HEK293 (cell line): ENCODE results near the gene ABCB9.

Experiments
- CTCF ChIA-PET: fragments of 350-600 bp; formaldehyde crosslinking; extraction: SDS; loops from one replicate; lab custom pipeline; 2021; ENCODE audit warnings: antibody characterized with exemption; lab: Yijun Ruan, JAX
- POLR2A ChIA-PET: fragments of 300-600 bp; formaldehyde crosslinking; extraction: SDS; loops from one replicate; lab custom pipeline; 2020; ENCODE audit warnings: antibody characterized with exemption, inconsistent platforms; lab: Yijun Ruan, JAX
- H3K27ac ChIP-seq: fragments of 200-500 bp; sonication (Bioruptor generic); 2 replicates; pipeline ENCODE4 v1.5.1; 2014; ENCODE audit warnings: low read depth, low read length, control low read depth, inconsistent platforms; ENCODE audit errors: extremely low read depth
- H3K36me3 ChIP-seq, 2 experiments: fragments of 200-500 bp in 1 of 2; sonication (Bioruptor generic) in 1 of 2; 1 replicate in 1 of 2; 2 replicates in 1 of 2; pipeline ENCODE4 v1.5.1; 2014 to 2017; ENCODE audit warnings: inconsistent platforms in 2 of 2, low read length in 2 of 2; ENCODE audit not compliant: control insufficient read depth in 2 of 2, insufficient read depth in 1 of 2
- H3K4me1 ChIP-seq: fragments of 200-500 bp; sonication (Bioruptor generic); 2 replicates; pipeline ENCODE4 v1.5.1; 2014; ENCODE audit warnings: mild to moderate bottlenecking, low read length, inconsistent platforms; ENCODE audit not compliant: control insufficient read depth, insufficient read depth
- H3K4me3 ChIP-seq: 2 replicates; pipeline ENCODE4 v1.5.1; 2011; ENCODE audit warnings: low read depth, mild to moderate bottlenecking, control low read depth, low read length, moderate library complexity
- H3K9me3 ChIP-seq: fragments of 200-500 bp; sonication (Bioruptor generic); 2 replicates; pipeline ENCODE4 v1.5.1; 2014; ENCODE audit warnings: low read depth, low read length, inconsistent platforms; ENCODE audit not compliant: control insufficient read depth, insufficient read depth
- EGR2 ChIP-seq: fragments of 450-650 bp; formaldehyde crosslinking; IDR thresholded peaks from 2 replicates; pipeline ENCODE4 v1.5.1; 2016; ENCODE audit warnings: low read depth, missing biosample characterization, missing genetic modification characterization
- HOXD13 ChIP-seq: sonication (generic); formaldehyde crosslinking; IDR thresholded peaks from 2 replicates; pipeline ENCODE4 v1.8.0; 2022; ENCODE audit warnings: missing genetic modification reagents, borderline replicate concordance
- KLF1 ChIP-seq: fragments of 450-650 bp; formaldehyde crosslinking; IDR thresholded peaks from 2 replicates; pipeline ENCODE4 v1.5.1; 2016; ENCODE audit warnings: missing biosample characterization, missing genetic modification characterization
- SETDB1 ChIP-seq: IDR thresholded peaks from one replicate; pipeline ENCODE4 v1.6.1; 2017; ENCODE audit warnings: mild to moderate bottlenecking, low read length, moderate library complexity, mixed read lengths; ENCODE audit not compliant: insufficient read length
- SP2 ChIP-seq: fragments of 450-650 bp; formaldehyde crosslinking; IDR thresholded peaks from 2 replicates; pipeline ENCODE4 v1.5.1; 2016; ENCODE audit warnings: missing biosample characterization, missing genetic modification characterization
- ZBTB7A ChIP-seq: fragments of 450-650 bp; formaldehyde crosslinking; IDR thresholded peaks from 2 replicates; pipeline ENCODE4 v1.5.1; 2016; ENCODE audit warnings: low read depth, missing biosample characterization, missing genetic modification characterization
- ZFHX2 ChIP-seq: fragments of 450-650 bp; formaldehyde crosslinking; conservative IDR thresholded peaks from 2 replicates; pipeline ENCODE4 v1.5.1; 2016; ENCODE audit warnings: missing biosample characterization, missing genetic modification characterization
- ZFP37 ChIP-seq: fragments of 450-650 bp; formaldehyde crosslinking; IDR thresholded peaks from 2 replicates; pipeline ENCODE4 v1.5.1; 2016; ENCODE audit warnings: missing biosample characterization, missing genetic modification characterization
- ZNF112 ChIP-seq: fragments of 450-650 bp; formaldehyde crosslinking; IDR thresholded peaks from 2 replicates; pipeline ENCODE4 v1.5.0; 2017; ENCODE audit warnings: missing biosample characterization, missing genetic modification characterization
- ZNF174 ChIP-seq: fragments of 450-650 bp; formaldehyde crosslinking; IDR thresholded peaks from 2 replicates; pipeline ENCODE4 v1.5.0; 2017; ENCODE audit warnings: missing biosample characterization, mild to moderate bottlenecking, missing genetic modification characterization
- ZNF248 ChIP-seq: fragments of 450-650 bp; formaldehyde crosslinking; IDR thresholded peaks from 2 replicates; pipeline ENCODE4 v1.5.1; 2017; ENCODE audit warnings: missing biosample characterization, missing genetic modification characterization
- ZNF341 ChIP-seq: fragments of 450-650 bp; formaldehyde crosslinking; IDR thresholded peaks from 2 replicates; pipeline ENCODE4; 2016; ENCODE audit warnings: low read depth, missing biosample characterization, missing genetic modification characterization
- ZNF350 ChIP-seq: fragments of 450-650 bp; formaldehyde crosslinking; IDR thresholded peaks from 2 replicates; pipeline ENCODE4 v1.5.0; 2017; ENCODE audit warnings: missing biosample characterization, mild to moderate bottlenecking, missing genetic modification characterization
- ZNF530 ChIP-seq: fragments of 450-650 bp; formaldehyde crosslinking; IDR thresholded peaks from 2 replicates; pipeline ENCODE4 v1.5.1; 2016; ENCODE audit warnings: low read depth, missing biosample characterization, missing genetic modification characterization
- ZNF548 ChIP-seq: fragments of 450-650 bp; formaldehyde crosslinking; IDR thresholded peaks from 2 replicates; pipeline ENCODE4 v1.5.1; 2016; ENCODE audit warnings: missing biosample characterization, missing genetic modification characterization
- ZNF585B ChIP-seq: fragments of 450-650 bp; formaldehyde crosslinking; IDR thresholded peaks from 2 replicates; pipeline ENCODE4 v1.5.1; 2016; ENCODE audit warnings: missing biosample characterization, missing genetic modification characterization
- ZNF596 ChIP-seq: fragments of 450-650 bp; IDR thresholded peaks from 2 replicates; pipeline ENCODE4 v1.5.0; 2018; ENCODE audit warnings: missing biosample characterization, mild to moderate bottlenecking, missing genetic modification characterization, moderate library complexity
- ZNF658 ChIP-seq: fragments of 450-650 bp; formaldehyde crosslinking; IDR thresholded peaks from 2 replicates; pipeline ENCODE4; 2016; ENCODE audit warnings: missing biosample characterization, missing genetic modification characterization
- ZNF701 ChIP-seq: fragments of 450-650 bp; formaldehyde crosslinking; IDR thresholded peaks from 2 replicates; pipeline ENCODE4 v1.5.1; 2016; ENCODE audit warnings: missing biosample characterization, missing genetic modification characterization
- ZNF785 ChIP-seq: fragments of 450-650 bp; formaldehyde crosslinking; IDR thresholded peaks from 2 replicates; pipeline ENCODE4 v1.5.1; 2016; ENCODE audit warnings: missing biosample characterization, missing genetic modification characterization
- ZNF830 ChIP-seq: fragments of 450-650 bp; IDR thresholded peaks from 2 replicates; pipeline ENCODE4 v1.5.0; 2018; ENCODE audit warnings: missing biosample characterization, missing genetic modification characterization, low read depth, mild to moderate bottlenecking, moderate library complexity
- ZSCAN23 ChIP-seq: fragments of 450-650 bp; formaldehyde crosslinking; IDR thresholded peaks from 2 replicates; pipeline ENCODE4 v1.5.1; 2016; ENCODE audit warnings: missing biosample characterization, missing genetic modification characterization
- TF ChIP-seq, protein P1 (sequence below): fragments of 450-650 bp; formaldehyde crosslinking; IDR thresholded peaks from 2 replicates; pipeline ENCODE4 v1.5.1; 2016; ENCODE audit warnings: missing biosample characterization, missing genetic modification characterization
- TF ChIP-seq, protein P2 (sequence below): fragments of 450-650 bp; formaldehyde crosslinking; IDR thresholded peaks from 2 replicates; pipeline ENCODE4 v1.5.1; 2016; ENCODE audit warnings: missing biosample characterization, missing genetic modification characterization, low read depth
- TF ChIP-seq, protein P3 (sequence below): fragments of 450-650 bp; formaldehyde crosslinking; conservative IDR thresholded peaks from 2 replicates; pipeline ENCODE4 v1.5.1; 2016; ENCODE audit warnings: low read depth, missing biosample characterization, missing genetic modification characterization

ABCB9 gene

DNA sequence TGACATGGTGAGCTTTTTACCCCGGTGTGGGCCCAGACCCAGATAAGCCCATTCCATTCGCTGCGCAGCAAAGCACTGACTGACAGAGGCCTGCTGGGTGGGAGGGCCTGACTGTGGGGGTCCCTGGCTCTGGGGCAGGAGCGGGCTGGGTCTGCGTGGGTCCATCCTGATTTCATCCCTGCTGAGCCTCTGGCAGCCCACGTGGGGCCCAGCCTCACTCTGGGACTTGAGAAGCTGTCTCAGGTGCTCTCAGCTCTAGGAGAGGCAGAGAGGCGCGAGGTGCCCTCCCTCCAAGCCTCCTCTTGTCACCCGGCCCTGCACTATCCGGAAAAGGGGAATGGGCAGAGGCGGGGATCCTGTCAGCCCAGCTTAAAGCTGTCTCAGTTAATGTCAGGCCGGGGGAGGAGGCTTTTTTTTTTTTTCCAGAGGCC, 927 bp downstream of the ABCB9 start (continued):
- TF ChIP-seq ZNF701 (no peak), ZNF658 (tag by site-specific recombination) (no peak)
- TF ChIP-seq, all 188 proteins: peak for 4

DNA sequence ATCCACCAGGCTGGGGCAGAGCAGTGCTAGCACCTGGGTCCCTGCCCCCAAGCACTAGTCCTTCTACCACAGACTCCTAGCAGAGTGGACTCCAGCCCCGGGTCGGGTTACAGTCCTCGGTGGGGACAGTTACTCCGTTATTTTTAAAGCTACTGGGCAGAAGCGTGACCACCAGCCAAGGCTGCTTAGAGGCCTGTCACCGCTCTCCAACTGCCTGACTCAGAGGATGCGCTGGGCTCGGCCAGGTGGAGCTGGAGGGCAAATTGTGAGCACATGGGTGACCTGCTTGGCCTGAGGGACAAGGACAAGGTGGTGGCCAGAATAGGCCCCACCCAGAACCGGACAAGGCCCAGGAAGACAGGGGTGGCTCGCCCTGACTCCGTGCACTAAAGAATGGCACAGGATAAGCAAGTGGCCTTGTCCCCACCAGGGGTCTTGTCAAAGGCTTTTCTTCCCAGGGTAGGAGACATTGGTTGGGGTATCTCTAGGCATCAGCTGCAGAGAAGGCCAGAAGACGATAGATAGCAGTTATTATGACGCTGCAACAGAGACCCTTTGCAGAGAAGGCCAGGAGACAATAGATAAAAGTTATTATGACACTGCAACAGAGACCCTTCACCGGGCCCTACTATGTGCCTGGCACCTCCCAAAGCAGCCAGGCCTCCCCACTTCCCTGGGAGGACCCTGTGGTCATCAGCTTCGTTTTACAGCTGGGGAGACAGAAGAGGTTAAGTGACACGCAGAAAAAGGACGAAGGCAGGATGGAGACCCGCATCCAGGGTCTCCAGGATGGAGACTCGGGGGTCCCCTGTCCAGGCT, 1.6 kb downstream of the ABCB9 start:
- TF ChIP-seq ZNF112 (no peak), ZNF585B (tag by site-specific recombination) (no peak), HOXD13 (no peak), ZBTB7A (tag by site-specific recombination) (no peak), ZNF174 (no peak), ZSCAN23 (tag by site-specific recombination) (no peak), ZNF530 (tag by site-specific recombination) (no peak), ZNF548 (tag by site-specific recombination) (no peak), ZNF248 (tag by site-specific recombination) (no peak), ZNF341 (no peak), SP2 (tag by site-specific recombination) (no peak), ZFP37 (tag by site-specific recombination) (no peak), SETDB1 (no peak), ZNF785 (tag by site-specific recombination) (no peak), ZNF596 (tag by site-specific recombination) (no peak), ZNF830 (no peak)
- TF ChIP-seq, protein P1, sequence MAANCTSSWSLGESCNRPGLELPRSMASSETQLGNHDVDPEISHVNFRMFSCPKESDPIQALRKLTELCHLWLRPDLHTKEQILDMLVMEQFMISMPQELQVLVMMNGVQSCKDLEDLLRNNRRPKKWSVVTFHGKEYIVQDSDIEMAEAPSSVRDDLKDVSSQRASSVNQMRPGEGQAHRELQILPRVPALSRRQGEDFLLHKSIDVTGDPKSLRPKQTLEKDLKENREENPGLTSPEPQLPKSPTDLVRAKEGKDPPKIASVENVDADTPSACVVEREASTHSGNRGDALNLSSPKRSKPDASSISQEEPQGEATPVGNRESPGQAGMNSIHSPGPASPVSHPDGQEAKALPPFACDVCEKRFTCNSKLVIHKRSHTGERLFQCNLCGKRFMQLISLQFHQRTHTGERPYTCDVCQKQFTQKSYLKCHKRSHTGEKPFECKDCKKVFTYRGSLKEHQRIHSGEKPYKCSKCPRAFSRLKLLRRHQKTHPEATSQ: no peak
- TF ChIP-seq, protein P2, sequence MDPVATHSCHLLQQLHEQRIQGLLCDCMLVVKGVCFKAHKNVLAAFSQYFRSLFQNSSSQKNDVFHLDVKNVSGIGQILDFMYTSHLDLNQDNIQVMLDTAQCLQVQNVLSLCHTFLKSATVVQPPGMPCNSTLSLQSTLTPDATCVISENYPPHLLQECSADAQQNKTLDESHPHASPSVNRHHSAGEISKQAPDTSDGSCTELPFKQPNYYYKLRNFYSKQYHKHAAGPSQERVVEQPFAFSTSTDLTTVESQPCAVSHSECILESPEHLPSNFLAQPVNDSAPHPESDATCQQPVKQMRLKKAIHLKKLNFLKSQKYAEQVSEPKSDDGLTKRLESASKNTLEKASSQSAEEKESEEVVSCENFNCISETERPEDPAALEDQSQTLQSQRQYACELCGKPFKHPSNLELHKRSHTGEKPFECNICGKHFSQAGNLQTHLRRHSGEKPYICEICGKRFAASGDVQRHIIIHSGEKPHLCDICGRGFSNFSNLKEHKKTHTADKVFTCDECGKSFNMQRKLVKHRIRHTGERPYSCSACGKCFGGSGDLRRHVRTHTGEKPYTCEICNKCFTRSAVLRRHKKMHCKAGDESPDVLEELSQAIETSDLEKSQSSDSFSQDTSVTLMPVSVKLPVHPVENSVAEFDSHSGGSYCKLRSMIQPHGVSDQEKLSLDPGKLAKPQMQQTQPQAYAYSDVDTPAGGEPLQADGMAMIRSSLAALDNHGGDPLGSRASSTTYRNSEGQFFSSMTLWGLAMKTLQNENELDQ (tag by site-specific recombination): no peak
- Histone ChIP-seq H3K9me3 (no peaks in the 10 kb centered on the region), H3K4me1 (peaks cover 12% of the 10 kb centered on the region), H3K4me3 (no peak overlapping the region), H3K27ac (no peak overlapping the region), H3K36me3 (peaks cover 0 to 7% of the 10 kb centered on the region in 2 experiments; a peak in 2 of 3 replicates)
- ChIA-PET CTCF (interaction anchor here (0.6 to 1.5 kb wide), 5 partner anchors 10 to 1332 kb away, joined by 3 to 6 read pairs (median 3); no protein-coding TSS in a partner anchor), POLR2A (interaction anchor here (0.7 to 2.6 kb wide), 3 partner anchors 9 to 514 kb away, joined by 3 to 36 read pairs (median 3); partner anchors contain the start of gene OGFOD2)

DNA sequence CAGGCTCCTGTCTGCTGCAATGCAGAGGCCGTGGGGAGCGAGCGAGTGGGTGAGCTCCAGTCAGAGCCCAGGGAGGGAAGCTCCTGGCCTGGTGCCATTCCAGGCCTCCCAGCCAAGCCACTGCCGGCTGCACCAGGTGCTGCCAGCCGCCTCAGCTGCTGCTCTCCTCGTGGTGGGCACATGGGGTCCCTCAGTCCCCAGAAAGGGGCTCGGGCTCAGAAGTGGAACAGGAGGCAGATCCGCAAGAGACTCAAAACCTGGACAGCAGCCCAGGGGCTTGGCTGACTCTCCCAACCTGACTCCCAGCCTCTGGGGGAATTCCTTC, 2.4 kb downstream of the ABCB9 start:
- ChIA-PET CTCF (interaction anchor here (1.3 kb wide), 1 partner anchor 105 kb away, joined by 6 read pairs; no protein-coding TSS in a partner anchor), POLR2A (interaction anchor here (1.2 kb wide), 1 partner anchor 10 kb away, joined by 3 read pairs; no protein-coding TSS in a partner anchor)
- TF ChIP-seq KLF1 (tag by site-specific recombination) (no peak), EGR2 (tag by site-specific recombination) (peak; percentile 96; the same call in 1 of the 2 replicates), ZFHX2 (peak; percentile 98), ZNF350 (tag by site-specific recombination) (no peak)
- TF ChIP-seq, protein P3, sequence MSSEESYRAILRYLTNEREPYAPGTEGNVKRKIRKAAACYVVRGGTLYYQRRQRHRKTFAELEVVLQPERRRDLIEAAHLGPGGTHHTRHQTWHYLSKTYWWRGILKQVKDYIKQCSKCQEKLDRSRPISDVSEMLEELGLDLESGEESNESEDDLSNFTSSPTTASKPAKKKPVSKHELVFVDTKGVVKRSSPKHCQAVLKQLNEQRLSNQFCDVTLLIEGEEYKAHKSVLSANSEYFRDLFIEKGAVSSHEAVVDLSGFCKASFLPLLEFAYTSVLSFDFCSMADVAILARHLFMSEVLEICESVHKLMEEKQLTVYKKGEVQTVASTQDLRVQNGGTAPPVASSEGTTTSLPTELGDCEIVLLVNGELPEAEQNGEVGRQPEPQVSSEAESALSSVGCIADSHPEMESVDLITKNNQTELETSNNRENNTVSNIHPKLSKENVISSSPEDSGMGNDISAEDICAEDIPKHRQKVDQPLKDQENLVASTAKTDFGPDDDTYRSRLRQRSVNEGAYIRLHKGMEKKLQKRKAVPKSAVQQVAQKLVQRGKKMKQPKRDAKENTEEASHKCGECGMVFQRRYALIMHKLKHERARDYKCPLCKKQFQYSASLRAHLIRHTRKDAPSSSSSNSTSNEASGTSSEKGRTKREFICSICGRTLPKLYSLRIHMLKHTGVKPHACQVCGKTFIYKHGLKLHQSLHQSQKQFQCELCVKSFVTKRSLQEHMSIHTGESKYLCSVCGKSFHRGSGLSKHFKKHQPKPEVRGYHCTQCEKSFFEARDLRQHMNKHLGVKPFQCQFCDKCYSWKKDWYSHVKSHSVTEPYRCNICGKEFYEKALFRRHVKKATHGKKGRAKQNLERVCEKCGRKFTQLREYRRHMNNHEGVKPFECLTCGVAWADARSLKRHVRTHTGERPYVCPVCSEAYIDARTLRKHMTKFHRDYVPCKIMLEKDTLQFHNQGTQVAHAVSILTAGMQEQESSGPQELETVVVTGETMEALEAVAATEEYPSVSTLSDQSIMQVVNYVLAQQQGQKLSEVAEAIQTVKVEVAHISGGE (tag by site-specific recombination): no peak
- H3K36me3 ChIP-seq: peaks cover 0 to 11% of the 10 kb centered on the region in 2 experiments; a peak in 2 of 3 replicates
- H3K9me3 ChIP-seq: no peaks in the 10 kb centered on the region
- H3K4me3 ChIP-seq: no peak overlapping the region
- H3K27ac ChIP-seq: no peak overlapping the region
- H3K4me1 ChIP-seq: peaks cover 12% of the 10 kb centered on the region
